Measurements from ENCODE around the gene PIK3CA. TPM values are rescaled to one million over a fixed set of nuclear protein-coding genes. Genes with fewer than 3 reads are reported as not detected.

Gene PIK3CA
- polyA plus RNA-seq, 3 donors: 7.4 to 9.5 (median 9.4) TPM

DNA sequence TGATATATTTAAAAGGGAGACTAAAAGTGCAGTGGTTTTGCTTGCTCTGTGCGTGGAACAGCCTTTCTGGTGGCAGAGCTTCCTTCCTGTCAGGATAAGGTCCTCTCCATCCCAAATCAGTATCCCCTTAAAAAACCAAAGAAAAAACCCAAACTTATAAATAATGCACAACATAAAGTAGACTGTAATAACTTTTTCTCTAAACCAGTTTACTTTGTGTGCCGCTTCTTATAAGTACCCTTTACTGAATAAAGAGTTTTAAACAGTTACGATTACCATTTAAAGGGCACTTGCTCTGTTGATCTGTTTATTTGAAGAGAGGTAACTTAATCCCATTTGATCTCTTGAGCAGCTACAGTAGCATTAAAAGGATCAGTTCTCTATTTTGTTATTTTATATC is 2.5 kb downstream of the PIK3CA start:
- no CpG with 5 or more reads among the region's 3 CpGs for WGBS (ENCODE audit: insufficient coverage)
- H3K9me3 Mint-ChIP-seq: no peaks in the 10 kb centered on the region
- no peak for DNase-seq
- Histone ChIP-seq H3K36me3 (replicated peaks in 1 of 2; ENCODE audit: control insufficient read depth in 1 of 2, insufficient read depth in 2 of 2, low read length in 2 of 2) (no peaks in the 10 kb centered on the region), H3K27me3 (ENCODE audit: control insufficient read depth in 2 of 2, insufficient read depth in 2 of 2, low read length in 2 of 2) (no peaks in the 10 kb centered on the region), H3K4me3 (replicated peaks in 1 of 3; ENCODE audit: low read depth in 2 of 3, low read length in 3 of 3) (no peak overlapping the region), H3K9ac (ENCODE audit: insufficient read depth, low read length, poor library complexity, severe bottlenecking) (no peak overlapping the region), H3K79me2 (ENCODE audit: insufficient read depth, low read length) (peaks cover 72% of the 10 kb centered on the region), H3K4me2 (replicated peaks; ENCODE audit: extremely low read depth, low read length, poor library complexity, severe bottlenecking) (no peak overlapping the region), H3K27ac (ENCODE audit: low read depth in 1 of 2, low read length in 2 of 2) (no peak overlapping the region), H2AFZ (ENCODE audit: insufficient read depth, low read depth, low read length, poor library complexity, severe bottlenecking) (no peak overlapping the region), H3K4me1 (ENCODE audit: control insufficient read depth in 1 of 2, insufficient read depth in 2 of 2, low read length in 2 of 2) (peaks cover 14 to 15% of the 10 kb centered on the region in 2 donors), H3K9me3 (replicated peaks in 1 of 2; ENCODE audit: control insufficient read depth in 1 of 2, insufficient read depth in 1 of 2, low read length in 2 of 2) (no peaks in the 10 kb centered on the region), H4K20me1 (ENCODE audit: insufficient read depth, low read length) (peaks cover 56% of the 10 kb centered on the region)
- intact Hi-C loops (cut with micrococcal nuclease): no loop called here
- H3K27ac Mint-ChIP-seq: no peak overlapping the region
- TF ChIP-seq, protein P1, sequence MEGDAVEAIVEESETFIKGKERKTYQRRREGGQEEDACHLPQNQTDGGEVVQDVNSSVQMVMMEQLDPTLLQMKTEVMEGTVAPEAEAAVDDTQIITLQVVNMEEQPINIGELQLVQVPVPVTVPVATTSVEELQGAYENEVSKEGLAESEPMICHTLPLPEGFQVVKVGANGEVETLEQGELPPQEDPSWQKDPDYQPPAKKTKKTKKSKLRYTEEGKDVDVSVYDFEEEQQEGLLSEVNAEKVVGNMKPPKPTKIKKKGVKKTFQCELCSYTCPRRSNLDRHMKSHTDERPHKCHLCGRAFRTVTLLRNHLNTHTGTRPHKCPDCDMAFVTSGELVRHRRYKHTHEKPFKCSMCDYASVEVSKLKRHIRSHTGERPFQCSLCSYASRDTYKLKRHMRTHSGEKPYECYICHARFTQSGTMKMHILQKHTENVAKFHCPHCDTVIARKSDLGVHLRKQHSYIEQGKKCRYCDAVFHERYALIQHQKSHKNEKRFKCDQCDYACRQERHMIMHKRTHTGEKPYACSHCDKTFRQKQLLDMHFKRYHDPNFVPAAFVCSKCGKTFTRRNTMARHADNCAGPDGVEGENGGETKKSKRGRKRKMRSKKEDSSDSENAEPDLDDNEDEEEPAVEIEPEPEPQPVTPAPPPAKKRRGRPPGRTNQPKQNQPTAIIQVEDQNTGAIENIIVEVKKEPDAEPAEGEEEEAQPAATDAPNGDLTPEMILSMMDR (IDR thresholded peaks at IDR 0.05): no peak
- peaks cover 29% of the 10 kb centered on the region for H3K4me1 Mint-ChIP-seq
- H3K27me3 Mint-ChIP-seq (ENCODE audit: low read depth in 3 of 3): no peaks in the 10 kb centered on the region
- H3K36me3 Mint-ChIP-seq: no peaks in the 10 kb centered on the region
- H3K4me3 Mint-ChIP-seq: no peak overlapping the region

DNA sequence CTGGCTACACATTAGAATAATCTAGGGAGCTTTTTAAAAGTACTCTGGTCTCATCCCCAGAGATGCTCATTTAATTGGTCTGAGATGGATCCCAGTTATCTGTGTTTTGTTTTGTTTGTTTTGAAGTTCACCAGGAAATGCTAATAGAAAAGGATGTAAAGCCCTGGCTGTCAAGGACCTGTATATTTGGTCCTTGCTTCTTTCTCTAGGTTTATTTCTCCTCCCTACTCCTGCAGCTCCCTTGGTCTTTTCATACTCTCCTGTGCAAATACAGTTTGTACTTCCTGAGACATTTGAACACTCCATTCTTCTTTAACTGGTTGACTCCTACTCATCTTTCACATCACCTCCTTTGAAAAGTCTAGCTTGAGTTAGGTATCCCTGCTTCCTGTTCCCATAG is 3.3 kb downstream of the PIK3CA start:
- peaks cover 65% of the 10 kb centered on the region for H4K20me1 ChIP-seq (ENCODE audit: insufficient read depth, low read length)
- peaks cover 14 to 15% of the 10 kb centered on the region in 2 donors for H3K4me1 ChIP-seq (ENCODE audit: control insufficient read depth in 1 of 2, insufficient read depth in 2 of 2, low read length in 2 of 2)
- Mint-ChIP-seq H3K27ac (no peak overlapping the region), H3K4me1 (peaks cover 29% of the 10 kb centered on the region), H3K36me3 (no peaks in the 10 kb centered on the region), H3K4me3 (no peak overlapping the region), H3K9me3 (no peaks in the 10 kb centered on the region), H3K27me3 (ENCODE audit: low read depth in 3 of 3) (no peaks in the 10 kb centered on the region)
- H3K9ac ChIP-seq (ENCODE audit: insufficient read depth, low read length, poor library complexity, severe bottlenecking): no peak overlapping the region
- H3K79me2 ChIP-seq (ENCODE audit: insufficient read depth, low read length): peaks cover 81% of the 10 kb centered on the region
- TF ChIP-seq, protein P1 (IDR thresholded peaks at IDR 0.05): no peak
- no peak overlapping the region for H3K27ac ChIP-seq (ENCODE audit: low read depth in 1 of 2, low read length in 2 of 2)
- no peak overlapping the region for H3K4me3 ChIP-seq (replicated peaks in 1 of 3; ENCODE audit: low read depth in 2 of 3, low read length in 3 of 3)
- no peaks in the 10 kb centered on the region for H3K36me3 ChIP-seq (replicated peaks in 1 of 2; ENCODE audit: control insufficient read depth in 1 of 2, insufficient read depth in 2 of 2, low read length in 2 of 2)
- intact Hi-C loops (cut with micrococcal nuclease): no loop called here
- no peak overlapping the region for H2AFZ ChIP-seq (ENCODE audit: insufficient read depth, low read depth, low read length, poor library complexity, severe bottlenecking)
- H3K27me3 ChIP-seq (ENCODE audit: control insufficient read depth in 2 of 2, insufficient read depth in 2 of 2, low read length in 2 of 2): no peaks in the 10 kb centered on the region
- no peaks in the 10 kb centered on the region for H3K9me3 ChIP-seq (replicated peaks in 1 of 2; ENCODE audit: control insufficient read depth in 1 of 2, insufficient read depth in 1 of 2, low read length in 2 of 2)
- no peak overlapping the region for H3K4me2 ChIP-seq (replicated peaks; ENCODE audit: extremely low read depth, low read length, poor library complexity, severe bottlenecking)
- DNase-seq: no peak

Measured in CD14-positive monocyte (primary cell).